Adrenal gland (tissue), 12 donors: ENCODE results near the gene GPR171. TPM values are rescaled to one million over a fixed set of nuclear protein-coding genes. Genes with fewer than 3 reads are reported as not detected.

Experiments
- DNase-seq, 7 donors: peaks; one replicate each; pipeline ENCODE4 v3.0.0-alpha.2; 2019 to 2020
- H3K27ac ChIP-seq, 5 donors: fragments of 200-600 bp; sonication (generic) in 4 of 5; 1 replicate in 3 of 5; 2 replicates in 2 of 5; pipeline versions ENCODE4 v1.5.1 to v1.8.0; 2016 to 2020; ENCODE audit warnings: mild to moderate bottlenecking in 1 of 5
- H3K27me3 ChIP-seq: fragments of 200-600 bp; 2 replicates; pipeline ENCODE4 v1.8.0; 2021
- H3K36me3 ChIP-seq, 2 donors: fragments of 200-600 bp; replicated peaks in 1 of 2; 1 replicate in 1 of 2; 2 replicates in 1 of 2; pipeline versions ENCODE4 v1.5.1 to v1.8.0; 2018 to 2022
- H3K4me1 ChIP-seq, 2 donors: fragments of 200-600 bp; replicated peaks in 1 of 2; 1 replicate in 1 of 2; 2 replicates in 1 of 2; pipeline versions ENCODE4 v1.5.1 to v1.8.0; 2018 to 2021
- H3K4me3 ChIP-seq, 4 donors: fragments of 200-600 bp; sonication (generic) in 3 of 4; one replicate each; pipeline ENCODE4 v1.5.1; 2016 to 2018
- H3K9me3 ChIP-seq, 3 donors: fragments of 200-600 bp; sonication (generic) in 1 of 3; replicated peaks in 1 of 3; 1 replicate in 2 of 3; 2 replicates in 1 of 3; pipeline versions ENCODE4 v1.5.1 to v1.8.0; 2016 to 2021
- POLR2A ChIP-seq, 2 donors: fragments of 450-650 bp; IDR thresholded peaks; one replicate each; pipeline ENCODE4 v1.6.1; 2017; ENCODE audit warnings: antibody characterized with exemption in 2 of 2, mild to moderate bottlenecking in 2 of 2, moderate library complexity in 1 of 2
- WGBS, 4 donors: extraction: QIAGEN DNeasy Blood & Tissue Kit in 2 of 4; methylation state at CpG; one replicate each; pipeline versions ENCODE4 v1.1.5 to v1.1.7; 2013 to 2017; 5-methylcytosine and 5-hydroxymethylcytosine counted together
- intact Hi-C, 2 donors: fragments of 100-400 bp; cut with DNase I; formaldehyde crosslinking; loops; one replicate each; pipeline versions ENCODE4 v1.14.1 to v1.15.0; 2022 to 2023
- polyA plus RNA-seq, 3 donors: library from polyadenylated mRNA; stranded (reverse); fragments of 200-250 nt in 2 of 3; fragments of 350-450 nt in 1 of 3; fragmentation: Illumina TruSeq in 1 of 3; extraction: RNeasy Lipid Tissue Mini Kit (QIAGEN cat#74804) in 1 of 3; gene quantifications; one replicate each; pipeline ENCODE4 v1.2.3, GENCODE V29; 2013 to 2014
- total RNA-seq, 9 donors: library from RNA; depleted of rRNA in 4 of 9; stranded (reverse); fragments of >200 nt in 4 of 9; fragments of 120-200 nt in 1 of 9; fragmentation: NEBNext Ultra II Directional in 1 of 9; extraction: Animal tissue kit (Norgen Biotek cat#: 25700) in 1 of 9; gene quantifications; one replicate each; pipeline versions ENCODE4 v1.1.0 to v1.2.4, GENCODE V29; 2013 to 2023
- TF ChIP-seq, protein P1 (sequence below), 6 experiments: fragments of 450-650 bp in 4 of 6; fragments of 200-600 bp in 2 of 6; sonication (generic) in 1 of 6; IDR thresholded peaks; 1 replicate in 5 of 6; 2 replicates in 1 of 6; pipeline versions ENCODE4 v1.5.1 to v1.8.0; 2016 to 2021; ENCODE audit warnings: antibody characterized with exemption in 6 of 6, mild to moderate bottlenecking in 2 of 6, moderate library complexity in 1 of 6
- donor health status: healthy with polysubstance abuse.
- donor health status: Bipolar disorder and iron deficiency.
- donor health status: DM: yes; HTN: yes; CAD: no.
- donor health status: DM: no; HTN: no; CAD: no.
- donor health status: DM: no; HTN: no; CAD: no.
- donor health status: DM: yes; HTN: yes; CAD: no.

Gene GPR171
- total and polyA plus RNA-seq, 12 donors, result 0.06 to 2.0 (median 0.49) TPM; not detected in 2

GRCh38 chr3:151213151-151213550 is 10.1 kb upstream of the GPR171 start:
- 71 to 79% (median 78%) methylated on average over 4 of the region's 4 CpGs for WGBS, 4 donors
- no peak for DNase-seq
- Histone ChIP-seq H3K4me1 (peaks cover 2 to 29% of the 10 kb centered on the region in 2 donors), H3K4me3 (no peak overlapping the region), H3K27ac (no peak overlapping the region), H3K9me3 (no peaks in the 10 kb centered on the region), H3K27me3 (no peaks in the 10 kb centered on the region), H3K36me3 (no peaks in the 10 kb centered on the region)
- intact Hi-C loops, result no loop called here
- no peak for TF ChIP-seq POLR2A (IDR thresholded peaks at IDR 0.05)
- TF ChIP-seq, protein P1, sequence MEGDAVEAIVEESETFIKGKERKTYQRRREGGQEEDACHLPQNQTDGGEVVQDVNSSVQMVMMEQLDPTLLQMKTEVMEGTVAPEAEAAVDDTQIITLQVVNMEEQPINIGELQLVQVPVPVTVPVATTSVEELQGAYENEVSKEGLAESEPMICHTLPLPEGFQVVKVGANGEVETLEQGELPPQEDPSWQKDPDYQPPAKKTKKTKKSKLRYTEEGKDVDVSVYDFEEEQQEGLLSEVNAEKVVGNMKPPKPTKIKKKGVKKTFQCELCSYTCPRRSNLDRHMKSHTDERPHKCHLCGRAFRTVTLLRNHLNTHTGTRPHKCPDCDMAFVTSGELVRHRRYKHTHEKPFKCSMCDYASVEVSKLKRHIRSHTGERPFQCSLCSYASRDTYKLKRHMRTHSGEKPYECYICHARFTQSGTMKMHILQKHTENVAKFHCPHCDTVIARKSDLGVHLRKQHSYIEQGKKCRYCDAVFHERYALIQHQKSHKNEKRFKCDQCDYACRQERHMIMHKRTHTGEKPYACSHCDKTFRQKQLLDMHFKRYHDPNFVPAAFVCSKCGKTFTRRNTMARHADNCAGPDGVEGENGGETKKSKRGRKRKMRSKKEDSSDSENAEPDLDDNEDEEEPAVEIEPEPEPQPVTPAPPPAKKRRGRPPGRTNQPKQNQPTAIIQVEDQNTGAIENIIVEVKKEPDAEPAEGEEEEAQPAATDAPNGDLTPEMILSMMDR (IDR thresholded peaks at IDR 0.05), result no peak

GRCh38 chr3:151210676-151211381 is 7.8 kb upstream of the GPR171 start:
- no peak for TF ChIP-seq POLR2A (IDR thresholded peaks at IDR 0.05)
- TF ChIP-seq, protein P1 (IDR thresholded peaks at IDR 0.05), result peak in 1 of 6 experiments; percentile 21
- DNase-seq, result no peak
- peaks cover 0 to 6% of the 10 kb centered on the region in 2 donors for H3K4me1 ChIP-seq
- no peak overlapping the region for H3K4me3 ChIP-seq
- H3K9me3 ChIP-seq, result no peaks in the 10 kb centered on the region
- no peak overlapping the region for H3K27ac ChIP-seq
- H3K36me3 ChIP-seq, result no peaks in the 10 kb centered on the region
- intact Hi-C loops, result no loop called here
- H3K27me3 ChIP-seq, result no peaks in the 10 kb centered on the region
- 59 to 74% (median 68%) methylated on average over 4 of the region's 4 CpGs for WGBS, 4 donors

DNA sequence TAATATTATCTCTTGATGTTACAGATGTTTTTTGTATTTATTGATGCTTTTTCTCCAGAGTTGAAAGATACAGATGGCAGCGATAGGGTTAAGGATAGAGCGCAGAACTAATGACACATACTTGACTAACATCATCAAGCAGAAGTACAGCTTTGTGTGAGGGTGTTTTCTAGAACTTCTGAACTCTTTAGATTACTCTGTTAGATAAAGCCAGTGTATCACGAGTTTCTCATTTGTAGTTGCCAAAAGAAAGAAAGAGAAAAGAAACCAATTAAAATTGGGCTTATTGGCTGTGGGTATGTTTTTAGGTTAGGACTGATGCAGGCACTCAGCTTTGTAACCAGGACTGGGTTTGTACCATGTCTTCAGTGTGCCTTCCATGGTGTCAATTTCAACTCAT is 6.6 kb upstream of the GPR171 start:
- Histone ChIP-seq H3K4me3 (no peak overlapping the region), H3K27ac (no peak overlapping the region), H3K36me3 (no peaks in the 10 kb centered on the region), H3K9me3 (no peaks in the 10 kb centered on the region), H3K4me1 (peaks cover 0 to 7% of the 10 kb centered on the region in 2 donors), H3K27me3 (no peaks in the 10 kb centered on the region)
- DNase-seq, result no peak
- 87 to 93% (median 92%) methylated on average over 3 of the region's 3 CpGs for WGBS, 4 donors
- TF ChIP-seq, protein P1 (IDR thresholded peaks at IDR 0.05), result no peak
- no peak for TF ChIP-seq POLR2A (IDR thresholded peaks at IDR 0.05)
- intact Hi-C loops, result no loop called here

DNA sequence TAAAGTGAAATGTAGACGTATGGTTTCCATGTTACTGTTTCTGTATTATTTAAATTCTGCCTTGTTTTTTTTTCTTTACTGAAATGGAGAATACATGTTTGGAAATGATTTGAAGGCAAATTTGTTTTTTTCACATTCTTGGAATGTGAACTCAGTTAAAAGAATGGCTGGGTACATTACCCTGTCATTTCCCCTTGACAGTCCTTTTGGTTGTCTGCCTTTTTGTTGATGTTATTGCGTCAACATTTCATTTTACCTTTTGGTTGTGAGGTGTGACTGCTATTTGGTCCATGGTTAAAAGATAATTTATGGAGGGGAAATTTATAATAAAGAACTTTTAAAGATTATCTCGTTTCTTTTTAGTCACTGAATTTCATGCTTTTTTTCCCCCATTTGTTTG is 3.2 kb upstream of the GPR171 start:
- Histone ChIP-seq H3K9me3 (no peaks in the 10 kb centered on the region), H3K27me3 (no peaks in the 10 kb centered on the region), H3K4me1 (peaks cover 0 to 8% of the 10 kb centered on the region in 2 donors), H3K4me3 (no peak overlapping the region), H3K36me3 (no peaks in the 10 kb centered on the region), H3K27ac (no peak overlapping the region)
- WGBS, 4 donors, result 74 to 84% (median 79%) methylated on average over 3 of the region's 3 CpGs
- TF ChIP-seq, protein P1 (IDR thresholded peaks at IDR 0.05), result no peak
- TF ChIP-seq POLR2A (IDR thresholded peaks at IDR 0.05), result no peak
- intact Hi-C loops, result no loop called here
- DNase-seq, result no peak
